Measurements from ENCODE around the gene SLC35B2. TPM values are rescaled to one million over a fixed set of nuclear protein-coding genes. Genes with fewer than 3 reads are reported as not detected.
A peak's percentile ranks its signal among the peaks of the same experiment; 100 is the strongest.

SLC35B2 gene
- total and polyA plus RNA-seq, 4 donors, result 18.9 to 27.0 (median 21.1) TPM

- no peak overlapping the region for H3K9ac ChIP-seq (ENCODE audit: low read depth in 1 of 2, low read length in 2 of 2)
- no peaks in the 10 kb centered on the region for H3K27me3 ChIP-seq (ENCODE audit: control insufficient read depth in 4 of 4, insufficient read depth in 4 of 4, low read length in 3 of 4)
- WGBS, result 90% methylated on average over 5 of the region's 5 CpGs
- no peak overlapping the region for H3K4me3 ChIP-seq (ENCODE audit: low read depth in 1 of 3, low read length in 3 of 3)
- H3K9me3 ChIP-seq (ENCODE audit: control insufficient read depth in 4 of 4, low read length in 3 of 4), result no peaks in the 10 kb centered on the region
- DNase-seq (ENCODE audit: low spot score), result no peak
- no peak for TF ChIP-seq SP1 (IDR thresholded peaks at IDR 0.05)
- no peak for TF ChIP-seq MAX (IDR thresholded peaks at IDR 0.05)
- no peak for TF ChIP-seq YY1 (IDR thresholded peaks at IDR 0.05)
- no peak overlapping the region for H3K27ac ChIP-seq (ENCODE audit: low read depth in 1 of 2, low read length in 2 of 2)
- H3K36me3 ChIP-seq (ENCODE audit: control insufficient read depth in 4 of 4, insufficient read depth in 3 of 4, low read depth in 1 of 4, low read length in 3 of 4), result peaks cover 9 to 92% (median 38%) of the 10 kb centered on the region in 4 donors
- no peaks in the 10 kb centered on the region for H3K4me1 ChIP-seq (ENCODE audit: control insufficient read depth in 4 of 4, insufficient read depth in 4 of 4, low read length in 3 of 4)
Observed at GRCh38 chr6:44305200-44305725, 47.9 kb upstream of the SLC35B2 start.

GRCh38 chr6:44304282-44305199 lies 47.2 kb upstream of the SLC35B2 start:
- WGBS, result 89% methylated on average over 25 of the region's 25 CpGs
- H3K27ac ChIP-seq (ENCODE audit: low read depth in 1 of 2, low read length in 2 of 2), result no peak overlapping the region
- DNase-seq (ENCODE audit: low spot score), result peak; percentile 47
- H3K4me1 ChIP-seq (ENCODE audit: control insufficient read depth in 4 of 4, insufficient read depth in 4 of 4, low read length in 3 of 4), result no peaks in the 10 kb centered on the region
- no peaks in the 10 kb centered on the region for H3K9me3 ChIP-seq (ENCODE audit: control insufficient read depth in 4 of 4, low read length in 3 of 4)
- peaks cover 7 to 87% (median 34%) of the 10 kb centered on the region in 4 donors for H3K36me3 ChIP-seq (ENCODE audit: control insufficient read depth in 4 of 4, insufficient read depth in 3 of 4, low read depth in 1 of 4, low read length in 3 of 4)
- no peak overlapping the region for H3K9ac ChIP-seq (ENCODE audit: low read depth in 1 of 2, low read length in 2 of 2)
- TF ChIP-seq ATF3 (IDR thresholded peaks at IDR 0.05) (no peak), FOXA2 (IDR thresholded peaks at IDR 0.05) (no peak), JUND (IDR thresholded peaks at IDR 0.05) (no peak), HNF4G (IDR thresholded peaks at IDR 0.05) (no peak), RAD21 (IDR thresholded peaks at IDR 0.05) (peak in 1 of 2 donors; percentile 67), CTCF (IDR thresholded peaks at IDR 0.05; ENCODE audit: low read depth, low read length, missing input control) (peak; percentile 62), YY1 (IDR thresholded peaks at IDR 0.05) (no peak), MAX (IDR thresholded peaks at IDR 0.05) (no peak), EGR1 (IDR thresholded peaks at IDR 0.05; ENCODE audit: low read depth in 2 of 2) (no peak), ZBTB33 (IDR thresholded peaks at IDR 0.05) (no peak), FOXA1 (IDR thresholded peaks at IDR 0.05) (no peak), GABPA (IDR thresholded peaks at IDR 0.05 in 1 of 2, conservative IDR thresholded peaks at IDR 0.05 in 1 of 2) (no peak)
- no peak overlapping the region for H3K4me3 ChIP-seq (ENCODE audit: low read depth in 1 of 3, low read length in 3 of 3)
- H3K27me3 ChIP-seq (ENCODE audit: control insufficient read depth in 4 of 4, insufficient read depth in 4 of 4, low read length in 3 of 4), result no peaks in the 10 kb centered on the region
